Measurements from ENCODE around the gene TTC27. TPM values are rescaled to one million over a fixed set of nuclear protein-coding genes. Genes with fewer than 3 reads are reported as not detected.

TTC27 gene
- total and polyA plus RNA-seq, 2 of the 13 experiments (the other 11 are each of a cell fraction or from before 2014, with no cell fraction given) = 26.7 to 44.7 TPM

DNA sequence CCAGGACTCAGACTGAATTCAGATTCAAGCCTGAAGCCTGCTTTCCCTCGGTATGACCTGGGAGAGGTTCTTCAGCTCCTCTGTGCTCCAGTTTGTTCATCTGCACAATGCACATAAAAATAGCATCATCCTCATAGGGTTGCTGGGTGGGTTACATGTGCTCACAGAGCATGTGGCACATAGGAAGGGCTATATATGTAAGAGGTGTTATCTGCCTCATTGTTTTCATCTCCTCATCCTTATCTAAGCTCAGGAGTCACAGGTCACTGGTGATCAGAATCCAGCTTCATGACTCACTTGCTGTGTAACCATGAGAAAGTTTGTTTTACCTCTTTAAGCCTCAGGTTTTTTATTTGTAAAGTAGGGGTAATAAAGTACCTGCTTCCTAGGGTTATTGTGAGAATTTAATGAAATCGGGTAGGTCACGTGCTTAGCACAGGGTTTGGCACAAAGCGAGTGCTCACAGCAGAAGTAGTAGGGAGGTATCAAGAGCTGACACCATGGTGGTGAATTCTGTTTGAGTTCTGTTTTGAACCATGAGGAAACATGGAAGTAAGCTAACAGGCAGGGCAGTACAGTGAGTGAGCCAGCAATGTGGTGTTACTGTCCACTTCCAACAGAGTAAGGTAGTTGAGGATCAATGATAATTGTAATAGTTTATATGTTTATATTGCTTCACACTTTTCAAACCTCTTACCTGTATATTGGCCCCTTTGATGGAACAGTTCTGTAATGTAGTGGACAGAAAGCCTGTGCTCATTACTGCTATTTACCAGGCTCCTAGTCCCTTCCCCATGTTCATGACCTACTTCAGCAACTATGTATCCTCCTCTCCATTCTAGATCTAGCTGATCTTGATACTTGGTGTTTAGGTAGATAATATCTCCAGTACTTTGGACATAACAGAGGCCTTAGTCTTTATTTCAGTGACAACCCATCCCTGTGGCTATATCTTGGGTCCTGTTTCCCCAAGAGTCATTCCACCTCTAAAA is 177.6 kb downstream of the TTC27 start (continued):
- TF ChIP-seq SRSF4 (IDR thresholded peaks at IDR 0.05; ENCODE audit: low read depth, low read length, poor library complexity, severe bottlenecking) (no peak), ZFP36L1 (CRISPR knock-in tag; IDR thresholded peaks at IDR 0.05) (no peak), FOSL2 (CRISPR knock-in tag; IDR thresholded peaks at IDR 0.05) (peak; percentile 99), KDM2A (CRISPR knock-in tag; IDR thresholded peaks at IDR 0.05; ENCODE audit: borderline replicate concordance, low read depth) (0 out of 2 replicates have a peak, but pooled peaks have one; percentile 9), ZC3H4 (CRISPR knock-in tag; IDR thresholded peaks at IDR 0.05; ENCODE audit: borderline replicate concordance) (no peak), SOX5 (CRISPR knock-in tag; IDR thresholded peaks at IDR 0.05; ENCODE audit: borderline replicate concordance) (peak; percentile 86), JUNB (CRISPR knock-in tag; IDR thresholded peaks at IDR 0.05; ENCODE audit: borderline replicate concordance) (peak; percentile 98), ZNF605 (CRISPR knock-in tag; IDR thresholded peaks at IDR 0.05) (0 out of 2 replicates have a peak, but pooled peaks have one; percentile 21), ZNF329 (CRISPR knock-in tag; IDR thresholded peaks at IDR 0.05; ENCODE audit: low read depth) (no peak), ZNF644 (CRISPR knock-in tag; IDR thresholded peaks at IDR 0.05; ENCODE audit: low read depth) (0 out of 2 replicates have a peak, but pooled peaks have one; percentile 5), NR2F2 (IDR thresholded peaks at IDR 0.05; ENCODE audit: borderline replicate concordance, low read depth) (peak; percentile 86), RARA (CRISPR knock-in tag; IDR thresholded peaks at IDR 0.05) (peak; percentile 66), ZBTB7B (CRISPR knock-in tag; IDR thresholded peaks at IDR 0.05) (0 out of 2 replicates have a peak, but pooled peaks have one; percentile 35), CBX2 (IDR thresholded peaks at IDR 0.05; ENCODE audit: low read depth, low read length) (no peak), CBX2 (CRISPR knock-in tag; IDR thresholded peaks at IDR 0.05; ENCODE audit: low read depth) (no peak), MXI1 (IDR thresholded peaks at IDR 0.05; ENCODE audit: borderline replicate concordance, low read depth, low read length) (no peak), DNMT1 (CRISPR knock-in tag; IDR thresholded peaks at IDR 0.05) (no peak)
- TF ChIP-seq, protein P1, sequence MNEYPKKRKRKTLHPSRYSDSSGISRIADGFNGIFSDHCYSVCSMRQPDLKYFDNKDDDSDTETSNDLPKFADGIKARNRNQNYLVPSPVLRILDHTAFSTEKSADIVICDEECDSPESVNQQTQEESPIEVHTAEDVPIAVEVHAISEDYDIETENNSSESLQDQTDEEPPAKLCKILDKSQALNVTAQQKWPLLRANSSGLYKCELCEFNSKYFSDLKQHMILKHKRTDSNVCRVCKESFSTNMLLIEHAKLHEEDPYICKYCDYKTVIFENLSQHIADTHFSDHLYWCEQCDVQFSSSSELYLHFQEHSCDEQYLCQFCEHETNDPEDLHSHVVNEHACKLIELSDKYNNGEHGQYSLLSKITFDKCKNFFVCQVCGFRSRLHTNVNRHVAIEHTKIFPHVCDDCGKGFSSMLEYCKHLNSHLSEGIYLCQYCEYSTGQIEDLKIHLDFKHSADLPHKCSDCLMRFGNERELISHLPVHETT (CRISPR knock-in tag; conservative IDR thresholded peaks at IDR 0.05) = no peak
- TF ChIP-seq, protein P2, sequence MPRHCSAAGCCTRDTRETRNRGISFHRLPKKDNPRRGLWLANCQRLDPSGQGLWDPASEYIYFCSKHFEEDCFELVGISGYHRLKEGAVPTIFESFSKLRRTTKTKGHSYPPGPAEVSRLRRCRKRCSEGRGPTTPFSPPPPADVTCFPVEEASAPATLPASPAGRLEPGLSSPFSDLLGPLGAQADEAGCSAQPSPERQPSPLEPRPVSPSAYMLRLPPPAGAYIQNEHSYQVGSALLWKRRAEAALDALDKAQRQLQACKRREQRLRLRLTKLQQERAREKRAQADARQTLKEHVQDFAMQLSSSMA (CRISPR knock-in tag; IDR thresholded peaks at IDR 0.05) = no peak
- TF ChIP-seq, protein P3, sequence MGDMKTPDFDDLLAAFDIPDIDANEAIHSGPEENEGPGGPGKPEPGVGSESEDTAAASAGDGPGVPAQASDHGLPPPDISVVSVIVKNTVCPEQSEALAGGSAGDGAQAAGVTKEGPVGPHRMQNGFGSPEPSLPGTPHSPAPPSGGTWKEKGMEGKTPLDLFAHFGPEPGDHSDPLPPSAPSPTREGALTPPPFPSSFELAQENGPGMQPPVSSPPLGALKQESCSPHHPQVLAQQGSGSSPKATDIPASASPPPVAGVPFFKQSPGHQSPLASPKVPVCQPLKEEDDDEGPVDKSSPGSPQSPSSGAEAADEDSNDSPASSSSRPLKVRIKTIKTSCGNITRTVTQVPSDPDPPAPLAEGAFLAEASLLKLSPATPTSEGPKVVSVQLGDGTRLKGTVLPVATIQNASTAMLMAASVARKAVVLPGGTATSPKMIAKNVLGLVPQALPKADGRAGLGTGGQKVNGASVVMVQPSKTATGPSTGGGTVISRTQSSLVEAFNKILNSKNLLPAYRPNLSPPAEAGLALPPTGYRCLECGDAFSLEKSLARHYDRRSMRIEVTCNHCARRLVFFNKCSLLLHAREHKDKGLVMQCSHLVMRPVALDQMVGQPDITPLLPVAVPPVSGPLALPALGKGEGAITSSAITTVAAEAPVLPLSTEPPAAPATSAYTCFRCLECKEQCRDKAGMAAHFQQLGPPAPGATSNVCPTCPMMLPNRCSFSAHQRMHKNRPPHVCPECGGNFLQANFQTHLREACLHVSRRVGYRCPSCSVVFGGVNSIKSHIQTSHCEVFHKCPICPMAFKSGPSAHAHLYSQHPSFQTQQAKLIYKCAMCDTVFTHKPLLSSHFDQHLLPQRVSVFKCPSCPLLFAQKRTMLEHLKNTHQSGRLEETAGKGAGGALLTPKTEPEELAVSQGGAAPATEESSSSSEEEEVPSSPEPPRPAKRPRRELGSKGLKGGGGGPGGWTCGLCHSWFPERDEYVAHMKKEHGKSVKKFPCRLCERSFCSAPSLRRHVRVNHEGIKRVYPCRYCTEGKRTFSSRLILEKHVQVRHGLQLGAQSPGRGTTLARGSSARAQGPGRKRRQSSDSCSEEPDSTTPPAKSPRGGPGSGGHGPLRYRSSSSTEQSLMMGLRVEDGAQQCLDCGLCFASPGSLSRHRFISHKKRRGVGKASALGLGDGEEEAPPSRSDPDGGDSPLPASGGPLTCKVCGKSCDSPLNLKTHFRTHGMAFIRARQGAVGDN (CRISPR knock-in tag; IDR thresholded peaks at IDR 0.05) = no peak
- TF ChIP-seq, protein P4, sequence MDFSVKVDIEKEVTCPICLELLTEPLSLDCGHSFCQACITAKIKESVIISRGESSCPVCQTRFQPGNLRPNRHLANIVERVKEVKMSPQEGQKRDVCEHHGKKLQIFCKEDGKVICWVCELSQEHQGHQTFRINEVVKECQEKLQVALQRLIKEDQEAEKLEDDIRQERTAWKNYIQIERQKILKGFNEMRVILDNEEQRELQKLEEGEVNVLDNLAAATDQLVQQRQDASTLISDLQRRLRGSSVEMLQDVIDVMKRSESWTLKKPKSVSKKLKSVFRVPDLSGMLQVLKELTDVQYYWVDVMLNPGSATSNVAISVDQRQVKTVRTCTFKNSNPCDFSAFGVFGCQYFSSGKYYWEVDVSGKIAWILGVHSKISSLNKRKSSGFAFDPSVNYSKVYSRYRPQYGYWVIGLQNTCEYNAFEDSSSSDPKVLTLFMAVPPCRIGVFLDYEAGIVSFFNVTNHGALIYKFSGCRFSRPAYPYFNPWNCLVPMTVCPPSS (IDR thresholded peaks at IDR 0.05) = no peak

Data from HepG2 (cell line).